ENCODE data around the gene CTXN1.

DNA sequence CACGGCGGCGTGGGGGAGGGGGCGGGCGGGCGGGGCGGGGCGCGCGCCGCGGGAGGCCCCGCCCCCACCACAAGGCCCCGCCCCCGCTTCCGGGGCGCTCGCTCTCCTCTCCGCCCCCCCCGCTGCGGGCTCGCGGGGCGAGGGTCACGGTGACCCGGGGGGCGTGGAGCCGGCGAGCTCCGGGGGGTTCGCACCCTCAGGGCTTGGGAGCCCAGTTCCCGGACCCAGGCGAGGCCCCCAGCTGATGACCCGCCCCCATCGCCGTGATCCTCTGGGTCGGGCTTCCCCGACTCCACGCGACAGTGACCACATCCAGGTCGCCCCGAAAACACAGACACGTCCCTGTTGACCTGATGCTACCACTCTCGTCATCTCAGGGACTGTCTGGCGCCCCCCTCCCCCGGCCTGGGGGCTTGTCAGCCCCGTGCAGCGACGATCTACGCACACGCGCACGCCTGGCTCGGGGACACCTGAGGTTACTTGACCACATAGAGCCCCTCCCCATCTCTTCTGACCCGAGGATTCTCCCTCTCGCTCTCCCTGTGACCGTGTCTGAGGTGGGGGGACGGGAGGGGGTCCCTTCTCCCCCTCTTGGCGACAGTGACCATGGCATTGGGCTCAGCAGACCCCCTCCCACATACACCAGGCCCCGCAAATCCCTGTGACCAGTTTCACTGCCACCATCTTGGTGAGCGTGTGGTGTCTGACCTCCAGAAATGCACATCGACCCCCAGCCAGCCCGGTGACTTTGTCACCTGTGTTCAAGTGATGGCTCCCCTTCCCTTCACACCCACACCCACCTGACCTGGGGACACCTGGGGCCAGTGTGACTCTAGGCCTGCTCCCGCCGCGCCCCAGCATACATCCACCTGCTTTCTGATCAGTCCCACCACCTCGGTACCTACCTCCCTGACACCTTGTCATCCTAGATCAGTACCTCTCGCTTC lies 21.6 kb downstream of the CTXN1 start:
- no peak for TF ChIP-seq GATA3 (IDR thresholded peaks at IDR 0.05; ENCODE audit: low read depth, low read length)
- TF ChIP-seq GATA2 (IDR thresholded peaks at IDR 0.05; ENCODE audit: low read depth, low read length), result no peak
